Endodermal cell (in vitro differentiated cells): ENCODE data around the gene PRDM15. TPM values are rescaled to one million over a fixed set of nuclear protein-coding genes. Genes with fewer than 3 reads are reported as not detected.
A peak's percentile ranks its signal among the peaks of the same experiment; 100 is the strongest.

ENCODE experiments used
- DNase-seq: peaks from one replicate; pipeline ENCODE4 v3.0.0-alpha.2; 2017
- H3K27ac ChIP-seq: 2 replicates; pipeline ENCODE4 v1.5.1; 2013; ENCODE audit warnings: mild to moderate bottlenecking, low read depth, low read length, moderate library complexity
- H3K27me3 ChIP-seq: 2 replicates; pipeline ENCODE4 v1.6.1; 2013; ENCODE audit warnings: mild to moderate bottlenecking, low read length, moderate library complexity; ENCODE audit not compliant: insufficient read depth, control insufficient read depth, poor library complexity, severe bottlenecking
- H3K36me3 ChIP-seq: 2 replicates; pipeline ENCODE4 v1.7.0; 2013; ENCODE audit warnings: mild to moderate bottlenecking, low read length, moderate library complexity; ENCODE audit not compliant: control insufficient read depth, insufficient read depth
- H3K4me1 ChIP-seq: one replicate; pipeline ENCODE4 v1.7.0; 2013; ENCODE audit warnings: low read length; ENCODE audit not compliant: control insufficient read depth, insufficient read depth
- H3K4me3 ChIP-seq: 2 replicates; pipeline ENCODE4 v1.5.1; 2013; ENCODE audit warnings: mild to moderate bottlenecking, low read length, moderate library complexity
- H3K9ac ChIP-seq: 2 replicates; pipeline ENCODE4 v1.6.1; 2013; ENCODE audit warnings: mild to moderate bottlenecking, low read length, moderate library complexity; ENCODE audit not compliant: poor library complexity, severe bottlenecking; ENCODE audit errors: extremely low read depth
- H3K9me3 ChIP-seq: 2 replicates; pipeline ENCODE4 v1.6.1; 2013; ENCODE audit warnings: mild to moderate bottlenecking, low read length, moderate library complexity; ENCODE audit not compliant: control insufficient read depth
- H3K27ac Mint-ChIP-seq: 2 replicates; pipeline ENCODE4 v1.8.0; 2020; ENCODE audit warnings: mixed read lengths
- H3K27me3 Mint-ChIP-seq: 2 replicates; pipeline ENCODE4 v1.8.0; 2021; ENCODE audit warnings: mild to moderate bottlenecking, mixed read lengths; ENCODE audit not compliant: insufficient read depth
- H3K36me3 Mint-ChIP-seq: 2 replicates; pipeline ENCODE4 v1.8.0; 2020; ENCODE audit warnings: low read depth, mixed read lengths
- H3K4me1 Mint-ChIP-seq: 2 replicates; pipeline ENCODE4 v1.8.0; 2020; ENCODE audit warnings: mixed read lengths
- H3K4me3 Mint-ChIP-seq: 2 replicates; pipeline ENCODE4 v1.8.0; 2020; ENCODE audit warnings: mild to moderate bottlenecking, moderate library complexity, mixed read lengths
- H3K9me3 Mint-ChIP-seq: 2 replicates; pipeline ENCODE4 v1.8.0; 2020; ENCODE audit warnings: mild to moderate bottlenecking, mixed read lengths
- CTCF ChIP-seq: fragments of 200-600 bp; sonication (generic); conservative IDR thresholded peaks from 2 replicates; pipeline ENCODE4 v1.5.0; 2021; ENCODE audit warnings: antibody characterized with exemption, mild to moderate bottlenecking
- WGBS, 2 experiments: methylation state at CpG; one replicate each; pipeline versions ENCODE4 v1.1.5 to v1.1.7; 2013; ENCODE audit warnings: missing lambda C conversion rate in 2 of 2, mixed read lengths in 1 of 2; ENCODE audit not compliant: insufficient coverage in 1 of 2, insufficient read length in 1 of 2; 5-methylcytosine and 5-hydroxymethylcytosine counted together
- total RNA-seq, 2 donors: library from RNA; stranded (reverse); fragmentation: NEBNext Ultra II Directional in 1 of 2; extraction: Animal tissue kit (Norgen Biotek cat#: 25700) in 1 of 2; gene quantifications; 2 replicates in 1 of 2; 3 replicates in 1 of 2; pipeline ENCODE4 v1.2.1, GENCODE V29; 2021

Gene PRDM15
- total RNA-seq, 2 donors from 2014 or later: 8.8 to 10.1 TPM

- TF ChIP-seq CTCF: no peak
- Histone ChIP-seq H3K27ac (no peak overlapping the region), H3K36me3 (no peaks in the 10 kb centered on the region), H3K27me3 (no peaks in the 10 kb centered on the region), H3K9ac (no peak overlapping the region), H3K4me3 (no peak overlapping the region), H3K9me3 (no peaks in the 10 kb centered on the region), H3K4me1 (peaks cover 5% of the 10 kb centered on the region)
- Mint-ChIP-seq H3K36me3 (peaks cover 2% of the 10 kb centered on the region), H3K27ac (no peak overlapping the region), H3K4me1 (peaks cover 8% of the 10 kb centered on the region), H3K9me3 (no peaks in the 10 kb centered on the region), H3K4me3 (no peak overlapping the region), H3K27me3 (no peaks in the 10 kb centered on the region)
- DNase-seq: peak; percentile 29
- 91 to 100% methylated on average over 1 to 8 of the region's 8 CpGs for WGBS, 2 experiments
Measured at GRCh38 chr21:41876396-41876795, 2.7 kb downstream of the PRDM15 start.

- peaks cover 5% of the 10 kb centered on the region for H3K4me1 ChIP-seq
- no peak overlapping the region for H3K27ac ChIP-seq
- no peaks in the 10 kb centered on the region for H3K36me3 ChIP-seq
- H3K27me3 ChIP-seq: no peaks in the 10 kb centered on the region
- no peak overlapping the region for H3K4me3 Mint-ChIP-seq
- H3K4me3 ChIP-seq: no peak overlapping the region
- no peak for TF ChIP-seq CTCF
- H3K36me3 Mint-ChIP-seq: peaks cover 2% of the 10 kb centered on the region
- no peaks in the 10 kb centered on the region for H3K9me3 ChIP-seq
- peak; percentile 29 for DNase-seq
- no peak overlapping the region for H3K27ac Mint-ChIP-seq
- no peaks in the 10 kb centered on the region for H3K27me3 Mint-ChIP-seq
- peaks cover 6% of the 10 kb centered on the region for H3K4me1 Mint-ChIP-seq
- no peaks in the 10 kb centered on the region for H3K9me3 Mint-ChIP-seq
- H3K9ac ChIP-seq: no peak overlapping the region
- 91 to 100% methylated on average over 2 to 8 of the region's 8 CpGs for WGBS, 2 experiments
Measured at GRCh38 chr21:41875086-41875485, 4.1 kb downstream of the PRDM15 start.

- H3K27ac ChIP-seq: no peak overlapping the region
- H3K36me3 ChIP-seq: no peaks in the 10 kb centered on the region
- no peak for TF ChIP-seq CTCF
- H3K4me3 Mint-ChIP-seq: no peak overlapping the region
- H3K4me1 ChIP-seq: peaks cover 5% of the 10 kb centered on the region
- H3K27me3 ChIP-seq: no peaks in the 10 kb centered on the region
- no peaks in the 10 kb centered on the region for H3K9me3 ChIP-seq
- H3K27me3 Mint-ChIP-seq: no peaks in the 10 kb centered on the region
- no peak overlapping the region for H3K4me3 ChIP-seq
- H3K4me1 Mint-ChIP-seq: peaks cover 6% of the 10 kb centered on the region
- H3K27ac Mint-ChIP-seq: no peak overlapping the region
- H3K9me3 Mint-ChIP-seq: no peaks in the 10 kb centered on the region
- peak; percentile 25 for DNase-seq
- H3K9ac ChIP-seq: no peak overlapping the region
- H3K36me3 Mint-ChIP-seq: peaks cover 2% of the 10 kb centered on the region
- WGBS, 2 experiments: 93 to 96% methylated on average over 9 to 11 of the region's 11 CpGs
Measured at GRCh38 chr21:41874611-41875010, 4.5 kb downstream of the PRDM15 start.
